ENCODE results near the gene GSTA5.

DNA sequence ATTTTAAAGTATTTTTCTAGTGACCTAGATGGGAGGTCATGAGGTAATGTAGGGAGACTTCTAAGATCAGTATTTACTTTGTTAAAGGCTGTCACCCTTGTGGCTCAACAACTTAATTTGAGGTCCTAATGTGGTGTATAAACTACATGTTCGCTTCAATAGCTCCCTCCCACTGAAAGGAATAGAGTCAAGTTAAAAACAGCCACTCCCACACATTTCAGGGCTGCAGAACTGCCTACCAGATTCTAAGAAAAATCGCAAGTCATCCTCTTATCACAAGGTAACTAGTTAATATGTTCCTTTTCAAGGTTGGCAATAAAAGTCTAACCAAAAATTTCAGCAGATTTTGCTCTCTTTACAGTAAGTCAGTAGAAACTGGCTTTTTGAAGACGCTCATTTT lies 52.1 kb downstream of the GSTA5 start:
- TF ChIP-seq EZH2 (IDR thresholded peaks at IDR 0.05; ENCODE audit: insufficient read depth, poor library complexity, severe bottlenecking) (no peak), EZH2phosphoT487 (IDR thresholded peaks at IDR 0.05; ENCODE audit: insufficient read depth, low read depth) (no peak)

All from GM23248 (cell line).